ENCODE results near the gene SH2B2.

- TF ChIP-seq CTCF (IDR thresholded peaks at IDR 0.05) (peak; percentile 27 to 75 (median 71)), POLR2AphosphoS5 (IDR thresholded peaks at IDR 0.05) (no peak)
Observed at GRCh38 chr7:102279537-102280400, 6.9 kb upstream of the SH2B2 start.
